Pericardium fibroblast (primary cell): ENCODE measurements around the gene PIGS. TPM values are rescaled to one million over a fixed set of nuclear protein-coding genes. Genes with fewer than 3 reads are reported as not detected.

Experiments used
- total RNA-seq: library from RNA; depleted of rRNA; stranded (reverse); fragments of >200 nt; gene quantifications from 2 replicates; pipeline ENCODE4 v1.2.3, GENCODE V29; 2015

The PIGS gene
- 56.1 and 82.5 TPM in 2 replicates for total RNA-seq

GRCh38 chr17:28571361-28572122 is at the start of gene PIGS:
PIGS (minus strand) TSS chr17:28571524; CDS start chr17:28571496, 28 bp downstream.

GRCh38 chr17:28613931-28614381 is 42.6 kb upstream of the PIGS start, which contains the start of gene RSKR:
RSKR (minus strand) TSS chr17:28614185; CDS start chr17:28614161, 24 bp downstream.

GRCh38 chr17:28598799-28599310 is 27.5 kb upstream of the PIGS start, which contains the start of gene SPAG5:
SPAG5 (minus strand) TSS chr17:28599025; CDS start chr17:28598946, 79 bp downstream.

GRCh38 chr17:28576758-28577465 is 5.6 kb upstream of the PIGS start, which contains the start of gene ALDOC:
ALDOC (minus strand) TSS chr17:28576895; CDS start chr17:28575532, 1,363 bp downstream.

GRCh38 chr17:28552176-28552999 is 18.9 kb downstream of the PIGS start, which contains the start of gene UNC119:
UNC119 (minus strand) TSS chr17:28552624; CDS start chr17:28552557, 67 bp downstream.

GRCh38 chr17:28505986-28506665 is 65.2 kb downstream of the PIGS start, which contains the start of gene FOXN1:
FOXN1 (plus strand) TSS chr17:28506348; CDS start chr17:28523970, 17,622 bp downstream.

Other genes starting within 250 kb of the PIGS start
- gene IFT20, start 236.1 kb downstream of the PIGS start, total RNA-seq, result 46.5 and 65.3 TPM in 2 replicates
- 26.9 and 42.0 TPM in 2 replicates for gene TNFAIP1, start 235.8 kb downstream of the PIGS start, total RNA-seq
- gene POLDIP2, start 214.0 kb downstream of the PIGS start, total RNA-seq, result 70.8 and 80.8 TPM in 2 replicates
- gene SEBOX, start 206.3 kb downstream of the PIGS start, total RNA-seq, result not detected in 2 replicates
- gene VTN, start 201.2 kb downstream of the PIGS start, total RNA-seq, result 17.4 and 23.3 TPM in 2 replicates
- gene SARM1, start 199.8 kb downstream of the PIGS start, total RNA-seq, result 12.9 and 15.6 TPM in 2 replicates
- gene SLC46A1, start 165.3 kb downstream of the PIGS start, total RNA-seq, result 2.3 and 3.7 TPM in 2 replicates
- not detected in 2 replicates for gene SLC13A2, start 97.9 kb downstream of the PIGS start, total RNA-seq
- 0.12 TPM in 1 of 2 replicates, not detected in the other for gene FOXN1, start 65.2 kb downstream of the PIGS start, total RNA-seq
- gene UNC119, start 18.9 kb downstream of the PIGS start, total RNA-seq, result 36.6 and 39.7 TPM in 2 replicates
- gene ALDOC, start 5.4 kb upstream of the PIGS start, total RNA-seq, result 69.6 and 136 TPM in 2 replicates
- gene SPAG5, start 27.5 kb upstream of the PIGS start, total RNA-seq, result 2.7 and 3.7 TPM in 2 replicates
- 1.3 and 8.6 TPM in 2 replicates for gene RSKR, start 42.7 kb upstream of the PIGS start, total RNA-seq
- gene BLTP2, start 73.6 kb upstream of the PIGS start, total RNA-seq, result 73.8 and 81.3 TPM in 2 replicates
- 41.2 and 63.9 TPM in 2 replicates for gene SDF2, start 90.4 kb upstream of the PIGS start, total RNA-seq
- gene SUPT6H, start 90.7 kb upstream of the PIGS start, total RNA-seq, result 29.5 and 30.7 TPM in 2 replicates
- gene PROCA1, start 140.4 kb upstream of the PIGS start, total RNA-seq, result 2.0 TPM in 1 of 2 replicates, not detected in the other
- gene RAB34, start 146.3 kb upstream of the PIGS start, total RNA-seq, result 273 and 356 TPM in 2 replicates
- 831 and 1,309 TPM in 2 replicates for gene RPL23A, start 148.5 kb upstream of the PIGS start, total RNA-seq
- gene TLCD1, start 154.7 kb upstream of the PIGS start, total RNA-seq, result 11.8 and 20.7 TPM in 2 replicates
- 2.3 and 2.8 TPM in 2 replicates for gene NEK8, start 157.3 kb upstream of the PIGS start, total RNA-seq
- gene TRAF4, start 172.5 kb upstream of the PIGS start, total RNA-seq, result 17.9 and 27.9 TPM in 2 replicates